Left hindlimb (tissue), 1 donor: ENCODE measurements around the gene ZCCHC24.

ENCODE experiments used
- DNase-seq: peaks from one replicate; pipeline ENCODE4 v3.0.0-alpha.2; 2018

The ZCCHC24 gene

DNA sequence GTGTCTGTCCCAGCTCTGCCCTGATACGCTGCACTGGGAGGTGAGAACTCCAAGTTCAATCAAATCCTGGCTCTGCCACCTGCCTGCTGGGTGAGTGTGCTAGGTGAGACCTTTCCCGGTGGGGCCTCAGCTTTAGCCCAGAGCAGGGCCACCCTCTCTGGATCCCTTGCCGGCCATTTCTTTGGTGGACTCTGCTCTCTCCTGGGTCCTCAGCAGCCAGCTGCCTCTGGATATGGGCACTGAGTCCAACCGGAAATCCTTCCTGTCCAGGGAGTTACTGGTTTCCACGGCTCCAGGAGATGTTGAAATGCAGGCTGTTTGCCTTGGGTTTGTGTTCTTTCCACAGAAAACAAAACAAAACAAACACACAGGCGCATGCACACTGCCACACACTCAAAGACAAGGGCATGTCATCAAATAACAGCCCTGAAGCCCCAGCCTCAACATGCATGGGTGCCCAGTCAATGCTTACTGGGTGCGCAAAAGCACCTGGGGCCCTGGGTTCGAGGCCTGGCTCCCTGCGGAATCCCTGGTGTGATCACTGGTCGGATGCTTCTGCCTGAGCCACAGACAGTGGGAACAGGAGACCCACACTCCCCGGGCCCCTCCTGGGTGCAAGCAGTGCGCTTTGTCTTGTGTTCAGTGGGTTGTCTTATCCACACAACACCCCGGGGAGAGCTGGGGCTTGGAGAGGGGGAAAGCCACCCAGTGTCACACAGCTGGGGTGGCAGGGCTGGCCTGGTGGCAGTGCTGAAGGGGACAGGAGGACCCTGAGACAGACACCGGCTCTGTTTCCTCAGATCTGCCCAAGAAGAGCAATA, 65.1 kb downstream of the ZCCHC24 start:
- DNase-seq, result peak; percentile 59

DNA sequence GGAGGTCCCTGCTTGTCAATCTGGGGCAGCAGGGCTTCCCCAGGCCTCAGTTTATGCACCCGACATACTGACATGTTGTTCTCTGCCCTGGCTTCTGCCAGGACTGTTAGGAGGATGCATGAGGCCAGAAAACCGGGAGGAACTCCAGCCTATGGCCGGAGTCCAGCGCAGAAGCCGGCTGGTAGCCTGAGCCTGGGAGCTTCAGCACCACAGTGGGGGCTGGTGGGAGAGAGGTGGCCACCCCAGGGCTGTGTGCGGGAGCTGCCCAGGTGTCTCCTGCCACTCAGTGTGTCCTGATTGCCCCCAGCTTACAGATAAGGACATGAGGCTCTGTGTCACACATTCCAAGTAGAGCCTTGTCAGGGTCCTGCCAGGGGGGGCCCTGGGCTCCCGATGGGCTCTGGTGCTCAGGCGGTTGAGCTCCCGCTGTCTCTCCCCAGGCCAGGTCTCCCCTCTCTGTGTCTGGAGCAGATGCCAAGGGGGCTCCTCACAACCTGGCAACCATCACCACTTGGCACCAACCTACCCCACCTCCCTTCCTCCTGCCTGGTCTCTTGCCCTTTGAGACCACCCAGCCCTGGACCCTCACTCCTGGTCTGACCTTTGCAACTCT, 65.8 kb downstream of the ZCCHC24 start:
- DNase-seq, result peak; percentile 58

DNA sequence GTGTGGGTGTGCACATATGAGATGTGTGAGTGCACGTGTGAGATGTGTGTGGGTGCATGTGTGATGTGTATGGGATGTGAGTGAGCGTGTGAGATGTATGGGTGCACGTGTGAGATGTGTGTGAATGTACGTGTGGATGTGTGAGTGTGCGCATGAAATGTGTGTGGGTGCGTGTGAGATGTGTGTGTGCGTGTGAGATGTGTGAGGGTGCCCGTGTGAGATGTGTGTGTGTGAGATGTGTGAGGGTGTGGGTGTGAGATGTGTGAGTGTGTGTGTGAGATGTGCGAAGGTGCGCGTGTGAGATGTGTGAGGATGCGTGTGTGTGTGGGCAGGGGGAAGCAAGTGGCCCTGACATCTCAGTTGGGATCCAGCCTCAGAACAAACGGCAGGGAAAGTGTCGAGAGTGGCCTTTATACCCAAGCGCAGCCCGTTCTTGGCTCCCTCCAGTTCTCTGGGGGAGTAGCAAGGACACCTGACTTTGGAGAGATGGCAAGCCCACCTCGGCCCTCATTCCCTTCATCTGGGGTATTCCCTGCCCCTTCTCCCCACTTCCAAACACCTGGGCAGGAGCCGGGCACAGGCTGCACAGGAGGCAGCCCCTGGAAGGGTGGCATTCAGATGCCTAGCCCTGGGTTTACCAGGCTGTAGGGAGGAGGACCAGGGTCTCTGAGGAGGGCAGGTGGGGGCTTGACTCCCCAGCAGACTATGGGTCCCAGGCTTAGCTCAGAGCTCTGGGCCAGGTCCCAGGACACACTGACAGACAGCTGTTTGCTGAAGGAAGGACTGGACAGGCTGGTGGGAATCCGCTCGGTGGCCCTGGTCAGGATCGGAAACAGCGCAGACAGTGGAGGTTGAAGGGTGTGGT, 66.5 kb downstream of the ZCCHC24 start:
- no peak for DNase-seq

DNA sequence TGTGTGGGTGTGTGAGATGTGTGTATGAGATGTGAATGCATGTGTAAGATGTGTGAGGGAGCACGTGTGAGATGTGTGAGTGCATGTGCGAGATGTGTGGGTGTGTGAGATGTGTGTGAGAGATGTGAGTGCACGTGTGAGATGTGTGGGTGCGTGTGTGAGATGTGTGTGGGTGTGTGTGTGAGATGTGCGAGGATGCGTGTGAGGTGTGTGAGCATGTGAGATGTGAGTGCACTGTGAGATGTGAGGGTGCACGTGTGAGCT, 67.1 kb downstream of the ZCCHC24 start:
- DNase-seq, result peak; percentile 14

DNA sequence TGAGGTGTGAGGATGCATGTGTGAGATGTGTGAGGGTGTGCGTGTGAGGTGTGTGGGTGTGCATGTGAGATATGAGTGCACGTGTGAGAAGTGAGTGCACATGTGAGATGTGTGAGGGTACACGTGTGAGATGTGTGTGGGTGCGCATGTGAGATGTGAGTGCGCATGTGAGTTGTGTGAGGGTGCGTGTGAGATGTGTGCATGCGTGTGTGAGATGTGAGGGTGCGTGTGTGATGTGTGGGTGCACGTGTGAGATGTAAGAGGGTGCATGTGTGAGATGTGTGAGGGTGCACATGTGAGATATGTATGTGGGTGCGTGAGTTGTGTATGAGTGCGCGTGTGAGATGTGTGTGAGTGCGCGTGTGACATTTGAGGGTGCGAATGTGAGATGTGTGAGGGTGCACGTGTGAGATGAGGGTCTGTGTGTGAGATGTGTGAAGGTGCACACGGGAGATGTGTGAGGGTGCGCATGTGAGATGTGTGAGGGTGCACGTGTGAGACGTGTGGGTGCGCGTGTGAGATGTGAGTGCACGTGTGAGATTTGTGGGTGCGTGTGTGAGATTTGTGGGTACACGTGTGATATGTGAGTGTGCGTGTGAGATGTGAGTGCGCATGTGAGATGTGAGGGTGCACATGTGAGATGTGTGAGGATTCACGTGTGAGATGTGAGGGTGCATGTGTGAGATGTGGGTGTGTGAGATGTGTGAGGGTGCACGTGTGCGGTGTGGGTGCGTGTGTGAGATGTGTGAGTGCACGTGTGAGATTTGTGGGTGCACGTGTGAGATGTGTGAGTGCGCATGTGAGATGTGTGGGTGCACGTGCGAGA, 67.7 kb downstream of the ZCCHC24 start:
- no peak for DNase-seq

DNA sequence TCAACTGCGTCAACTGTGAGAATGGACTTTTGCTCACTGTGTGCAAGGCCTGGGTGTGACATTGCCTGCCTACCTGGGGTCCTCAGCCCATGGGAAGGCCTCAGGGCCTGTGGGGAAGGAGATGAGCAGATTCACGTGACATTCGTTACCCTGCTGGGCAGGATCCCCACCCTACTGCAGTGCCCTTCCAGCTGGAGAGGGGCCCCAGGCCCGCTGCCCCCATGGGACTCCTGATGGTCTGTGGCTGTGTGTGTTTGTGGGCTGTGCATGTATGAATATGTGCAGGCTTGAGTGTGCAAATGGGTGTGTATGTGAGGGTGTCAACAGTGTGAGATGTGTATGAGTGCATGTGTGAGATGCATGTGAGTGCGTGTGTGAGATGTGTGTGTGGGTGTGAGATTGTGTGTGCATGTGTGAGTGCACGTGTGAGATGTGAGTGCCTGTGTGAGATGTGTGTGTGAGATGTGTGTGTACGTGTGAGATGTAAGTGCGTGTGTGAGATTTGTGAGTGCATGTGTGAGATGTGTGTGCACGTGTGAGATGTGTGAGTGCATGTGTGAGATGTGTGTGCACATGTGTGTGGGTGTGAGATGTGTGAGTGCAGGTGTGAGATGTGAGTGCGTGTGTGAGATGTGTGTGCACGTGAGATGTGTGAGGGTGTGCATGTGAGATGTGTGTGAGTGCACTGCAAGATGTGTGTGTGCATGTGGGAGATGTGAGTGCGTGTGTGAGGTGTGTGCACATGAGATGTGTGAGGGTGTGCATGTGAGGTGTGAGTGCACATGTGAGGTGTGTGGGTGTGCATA, 68.5 kb downstream of the ZCCHC24 start:
- no peak for DNase-seq

DNA sequence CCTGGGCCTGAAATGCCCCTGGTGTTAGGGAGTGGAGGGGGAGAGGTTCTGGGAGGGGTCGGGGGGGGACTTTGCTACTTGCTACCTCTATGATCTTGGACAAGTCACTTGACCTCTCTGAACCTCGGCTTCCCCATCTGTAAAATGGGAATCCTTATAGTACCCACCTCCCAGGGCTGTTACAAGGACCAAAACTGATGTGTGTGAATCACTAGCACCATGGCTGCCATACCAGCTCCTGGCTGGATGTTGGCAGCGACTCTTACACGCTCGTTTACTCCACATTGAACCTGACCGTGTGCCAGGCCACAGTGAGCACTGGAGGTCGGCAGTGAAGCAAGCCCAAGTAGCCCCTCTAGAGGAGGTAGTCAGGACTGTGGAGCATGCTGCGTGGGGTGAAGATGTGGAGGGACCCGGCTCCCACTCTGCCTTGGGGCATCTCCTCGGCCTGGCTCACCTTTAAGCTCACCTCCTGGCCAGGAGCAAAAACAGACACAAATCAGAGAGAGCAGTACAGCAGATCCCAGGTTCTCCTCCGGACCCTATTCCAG, 69.3 kb downstream of the ZCCHC24 start:
- DNase-seq, result peak; percentile 25

DNA sequence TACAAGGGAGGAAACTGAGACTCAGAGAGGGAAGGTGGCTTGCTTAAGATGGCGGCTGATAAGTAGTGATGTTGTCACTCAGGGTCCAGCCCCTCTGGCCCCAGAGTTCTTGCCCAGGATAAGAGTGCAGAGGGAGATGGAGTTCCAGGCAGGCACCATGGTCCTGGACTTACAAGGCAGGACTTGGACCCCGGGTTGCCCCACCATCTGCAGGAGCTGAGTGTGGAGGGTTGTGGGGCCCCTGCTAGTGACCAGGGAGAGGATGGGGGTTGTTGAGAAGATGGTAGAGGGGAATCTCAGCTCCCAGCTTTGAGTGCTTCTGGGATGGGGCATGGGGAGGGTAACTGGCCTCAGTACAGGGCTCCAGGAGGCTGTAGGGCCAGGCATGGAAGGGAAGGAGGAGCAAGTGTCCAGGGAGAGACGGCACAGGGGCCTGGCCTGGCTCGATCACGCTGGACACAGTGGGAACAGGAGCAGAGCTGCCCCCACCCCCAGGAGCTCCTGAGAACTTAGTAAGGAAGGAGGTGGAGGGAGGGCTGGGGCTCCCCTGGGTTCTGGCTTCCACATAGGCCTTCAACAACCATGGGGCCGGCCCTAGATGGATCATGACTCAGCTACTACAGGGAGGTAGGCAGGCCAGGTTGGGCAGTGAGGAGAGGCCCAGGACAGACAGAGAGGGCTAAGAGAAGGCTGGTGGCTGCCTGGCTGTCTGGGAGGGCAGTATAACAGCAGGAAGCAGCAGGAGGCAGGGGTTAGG, 69.9 kb downstream of the ZCCHC24 start:
- peak; percentile 20 for DNase-seq

DNA sequence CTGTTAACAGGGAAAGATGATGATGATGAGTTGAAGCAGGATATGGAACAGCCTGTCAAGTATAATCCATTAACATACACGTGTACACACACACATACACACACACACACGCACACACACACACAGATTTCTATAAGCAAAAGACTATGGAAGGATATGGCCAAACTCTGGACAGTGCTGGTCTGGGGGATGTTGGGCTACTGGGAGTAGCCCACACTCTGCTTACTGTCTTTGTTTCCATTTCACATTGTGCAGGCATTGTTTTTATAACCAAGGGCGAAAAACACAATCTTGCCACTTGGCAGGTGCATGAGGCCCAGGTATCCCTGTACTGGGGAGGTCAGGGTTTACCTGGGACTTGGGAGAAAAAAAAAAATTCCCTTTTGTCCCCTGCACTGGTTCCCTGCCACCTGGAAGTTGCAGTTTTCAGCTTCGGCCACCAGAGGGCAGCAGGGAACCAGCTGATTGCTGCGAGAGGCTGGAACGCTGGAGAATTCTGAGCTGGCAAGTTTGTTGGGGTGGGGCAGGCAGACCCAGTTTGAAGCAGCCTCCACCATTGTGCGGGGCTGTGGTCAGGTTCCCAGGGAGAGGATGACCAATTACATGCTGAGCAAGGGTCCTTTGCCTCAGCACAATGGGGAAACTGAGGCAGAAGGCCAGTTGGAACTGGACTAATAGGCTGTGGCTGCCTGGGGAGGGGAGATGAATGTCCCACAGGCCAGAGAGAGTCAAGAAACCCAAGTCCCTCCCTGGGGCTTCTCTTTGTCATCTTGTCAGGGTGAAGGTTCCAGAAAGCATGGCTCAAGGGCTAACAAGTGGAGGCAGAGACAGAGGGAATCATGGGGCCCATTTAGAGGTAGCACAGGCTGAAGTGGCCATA, 70.9 kb downstream of the ZCCHC24 start:
- DNase-seq, result peak; percentile 83

DNA sequence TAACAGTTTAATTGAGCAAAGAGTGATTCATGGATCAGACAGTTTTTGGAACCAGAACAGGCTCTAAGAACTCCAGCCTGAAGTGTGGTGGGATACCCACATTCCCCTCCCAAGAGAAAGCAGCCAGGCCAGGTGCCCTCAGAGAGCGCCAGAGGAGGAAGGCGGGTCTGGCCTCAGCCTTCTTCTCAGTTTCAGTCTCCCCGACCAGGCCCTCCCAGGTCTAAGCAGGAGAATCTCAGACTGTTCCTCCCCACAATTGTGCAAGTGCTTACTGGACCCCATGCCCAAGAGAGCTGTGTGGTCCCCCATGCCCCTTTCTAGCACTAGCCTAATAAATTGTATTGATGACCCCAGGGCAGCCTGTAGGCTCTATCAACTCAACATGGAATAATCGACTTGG, 72.6 kb downstream of the ZCCHC24 start:
- DNase-seq, result peak; percentile 14

DNA sequence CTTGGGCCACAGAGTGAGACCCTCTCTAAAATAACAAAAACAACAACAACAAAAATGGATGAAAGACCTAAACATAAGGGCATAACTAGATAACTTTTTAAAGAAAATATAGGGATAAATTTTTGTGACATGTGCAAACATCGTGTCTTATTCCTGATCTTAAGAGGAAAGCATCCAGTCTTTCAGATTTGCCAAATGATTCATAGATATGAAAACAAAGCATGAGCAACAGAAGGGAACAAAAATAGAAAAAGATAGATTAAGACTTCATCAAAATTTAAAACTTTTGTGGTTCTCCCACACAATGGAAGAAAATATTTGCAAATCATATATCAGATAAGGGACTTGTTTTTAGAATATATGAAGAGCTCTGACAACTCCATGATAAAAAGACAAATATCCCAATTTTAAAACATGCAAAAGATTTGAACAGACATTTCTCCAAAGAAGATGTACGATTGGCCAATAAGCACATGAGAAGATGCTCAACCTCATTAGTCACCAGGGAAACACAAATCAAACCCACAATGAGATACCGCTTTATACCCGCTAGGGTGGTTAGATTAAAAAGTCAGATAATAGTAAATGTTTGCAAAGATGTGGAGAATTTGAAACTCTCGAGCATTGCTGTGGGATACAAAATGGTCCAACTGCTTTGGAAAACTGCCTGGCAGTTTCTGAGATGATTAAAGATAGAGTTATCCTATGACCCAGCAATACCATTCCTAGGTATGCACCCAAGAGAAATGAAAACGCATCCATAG, 77.8 kb downstream of the ZCCHC24 start:
- DNase-seq, result no peak

DNA sequence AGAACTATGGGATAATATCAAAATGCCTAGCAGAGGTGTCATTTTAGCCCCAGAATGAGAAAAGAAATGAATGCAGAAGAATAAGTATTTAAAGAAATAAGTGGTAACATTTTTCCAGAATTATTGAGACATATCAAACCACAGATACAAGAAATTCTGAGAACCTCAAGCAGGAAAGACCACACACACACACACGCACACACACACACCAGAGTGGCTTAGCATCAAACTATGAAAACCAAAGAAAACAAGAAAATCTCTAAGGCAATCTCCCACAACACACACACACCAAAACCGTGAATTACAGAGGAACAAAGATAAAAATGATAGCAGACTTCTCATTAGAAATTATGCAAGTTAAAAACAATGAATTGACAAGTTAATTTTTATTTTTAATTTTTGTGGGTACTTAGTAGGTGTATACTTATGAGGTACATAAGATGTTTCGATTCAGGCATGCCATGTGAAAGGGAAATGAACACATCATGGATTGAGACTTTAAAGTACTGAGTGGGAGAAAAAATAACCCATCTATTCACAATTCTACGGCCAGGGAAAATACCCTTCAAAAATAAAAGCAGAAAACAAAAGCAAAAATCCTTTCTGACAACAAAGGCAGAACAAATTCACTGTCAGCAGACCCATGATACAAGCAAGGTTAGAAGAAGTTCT, 83.6 kb downstream of the ZCCHC24 start:
- no peak for DNase-seq

DNA sequence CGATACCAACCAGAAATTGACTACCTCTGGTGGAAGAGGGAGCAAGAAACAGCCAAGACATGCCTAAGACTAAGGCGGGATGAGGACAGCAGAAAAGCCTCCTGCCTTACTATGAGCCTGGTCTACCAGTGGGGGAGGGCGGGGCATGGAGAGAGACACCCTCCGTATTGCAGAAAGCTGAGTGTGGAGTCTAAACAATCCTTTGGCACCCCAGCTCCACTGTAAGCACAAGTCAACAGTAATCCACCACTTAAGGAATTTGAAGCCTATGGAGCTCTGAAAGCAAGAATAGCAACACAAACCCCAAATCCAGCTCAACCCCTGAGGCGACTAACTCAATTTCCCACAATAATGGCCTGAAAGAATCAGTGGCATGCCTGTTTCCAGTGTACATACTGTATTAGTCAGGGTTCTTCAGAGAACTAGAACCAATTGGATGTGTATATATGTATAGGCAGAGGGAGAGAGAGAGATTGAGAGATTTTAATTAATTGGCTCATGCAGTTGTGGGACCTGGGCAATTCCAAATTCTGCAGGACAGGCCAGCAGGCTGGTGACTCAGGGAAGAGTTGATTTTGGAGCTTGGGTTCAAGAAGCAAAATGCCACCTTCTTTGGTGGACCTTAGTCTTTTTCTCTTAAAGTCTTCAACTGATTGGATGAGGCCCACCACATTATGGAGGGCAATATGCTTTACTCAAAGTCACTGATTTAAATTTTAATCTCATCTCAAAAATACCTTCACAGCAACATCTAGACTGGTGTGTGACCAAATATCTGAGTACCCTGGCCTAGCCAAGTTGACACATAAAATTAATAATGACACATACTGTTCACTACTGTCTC, 84.7 kb downstream of the ZCCHC24 start:
- DNase-seq, result no peak

DNA sequence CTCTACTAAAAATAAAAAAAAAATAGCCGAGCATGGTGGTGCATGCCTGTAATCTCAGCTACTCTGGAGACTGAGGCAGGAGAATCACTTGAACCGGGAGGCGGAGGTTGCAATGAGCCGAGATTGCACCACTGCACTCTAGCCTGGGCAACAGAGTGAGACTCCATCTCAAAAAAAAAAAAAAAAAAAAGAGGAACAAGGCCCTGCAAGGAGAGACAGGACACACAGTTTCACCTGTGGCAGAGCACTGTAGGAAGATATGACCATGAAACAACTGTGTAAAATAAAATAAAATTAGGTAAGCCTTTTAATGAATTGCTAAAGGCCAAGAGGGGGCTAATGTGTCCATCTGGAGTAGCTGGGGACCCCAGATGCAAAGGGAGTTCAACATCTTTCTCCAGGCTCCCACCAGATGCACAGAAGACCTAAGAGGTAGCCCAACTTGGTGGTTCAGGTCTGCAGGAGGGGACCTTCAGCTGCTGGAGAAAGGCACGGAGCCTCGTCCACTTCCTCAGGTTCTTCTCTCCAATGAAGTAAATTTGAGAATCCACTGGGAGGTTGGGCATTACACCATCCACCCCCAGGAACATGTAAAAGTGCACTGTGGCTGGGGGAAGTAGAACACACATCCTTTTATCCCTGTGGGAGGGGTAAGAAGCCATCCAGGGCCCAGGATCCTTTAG, 85.5 kb downstream of the ZCCHC24 start:
- DNase-seq, result no peak

DNA sequence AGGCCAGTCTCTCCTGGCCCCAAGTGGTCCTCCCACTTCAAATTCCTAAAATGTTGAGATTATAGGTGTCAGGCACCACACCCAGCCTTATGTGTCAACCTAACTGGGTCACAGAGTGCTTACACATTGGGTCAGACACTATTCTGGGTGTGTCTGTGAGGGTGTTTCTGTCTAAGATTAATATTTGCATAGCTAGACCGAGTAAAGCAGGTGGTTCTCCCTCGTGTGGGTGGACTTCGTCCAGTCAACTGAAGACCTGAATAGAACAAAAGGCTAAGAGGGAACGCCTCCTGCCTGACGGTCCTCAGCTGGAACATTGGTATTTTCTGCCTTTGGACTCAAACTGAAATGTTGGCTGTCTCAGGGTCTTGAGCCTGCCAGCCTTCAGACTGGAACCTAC, 86.6 kb downstream of the ZCCHC24 start:
- DNase-seq, result no peak

DNA sequence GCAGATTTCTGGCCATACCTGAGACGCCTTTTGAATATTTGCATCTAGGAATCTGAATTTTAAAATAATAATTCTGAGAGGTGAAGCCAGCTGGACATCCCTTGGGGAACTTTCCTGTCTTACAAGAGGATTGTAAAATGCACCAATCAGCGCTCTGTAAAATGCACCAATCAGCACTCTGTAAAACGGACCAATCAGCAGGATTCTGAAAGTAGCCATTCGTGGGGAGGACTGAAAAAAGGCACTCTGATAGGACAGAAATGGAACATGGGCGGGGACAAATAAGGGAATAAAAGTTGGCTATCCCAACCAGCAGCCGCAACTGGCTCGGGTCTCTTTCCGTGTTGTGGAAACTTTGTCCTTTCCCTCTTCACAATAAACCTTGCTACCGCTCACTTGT, 88.2 kb downstream of the ZCCHC24 start:
- DNase-seq, result no peak

DNA sequence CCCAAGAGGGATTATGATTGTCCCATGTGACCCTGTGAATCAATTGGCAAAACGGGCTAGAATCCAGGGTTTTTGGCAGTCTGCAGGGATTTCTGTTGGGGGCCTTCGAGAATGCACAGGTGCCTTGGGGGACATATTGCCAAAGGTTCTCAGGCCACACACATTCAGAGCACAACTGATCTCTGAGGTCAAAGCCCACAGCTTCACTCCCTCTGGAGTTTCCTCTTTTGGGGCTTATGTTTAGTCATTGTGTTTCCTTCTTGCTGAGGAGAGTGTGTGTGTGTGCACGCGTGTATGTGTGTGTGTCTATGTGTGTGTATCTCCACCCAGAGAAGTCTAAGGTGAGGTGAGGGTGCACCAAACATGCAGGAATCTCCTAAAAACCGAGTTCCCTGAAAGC, 89.3 kb downstream of the ZCCHC24 start:
- no peak for DNase-seq
